ENCODE data around the gene LAMP2.

The LAMP2 gene

GRCh38 chrX:120428309-120428708 lies 40.8 kb downstream of the LAMP2 start:
- no peak for DNase-seq (ENCODE audit: extremely low read depth, low read depth)
- TF ChIP-seq CTCF (IDR thresholded peaks at IDR 0.05; ENCODE audit: low read depth, low read length) = no peak

GRCh38 chrX:120426599-120426998 lies 42.5 kb downstream of the LAMP2 start:
- no peak for TF ChIP-seq CTCF (IDR thresholded peaks at IDR 0.05; ENCODE audit: low read depth, low read length)
- no peak for DNase-seq (ENCODE audit: extremely low read depth, low read depth)

GRCh38 chrX:120419463-120419862 lies 49.6 kb downstream of the LAMP2 start:
- TF ChIP-seq CTCF (IDR thresholded peaks at IDR 0.05; ENCODE audit: low read depth, low read length) = no peak
- DNase-seq (ENCODE audit: extremely low read depth, low read depth) = no peak

GRCh38 chrX:120408168-120408567 lies 60.9 kb downstream of the LAMP2 start:
- no peak for DNase-seq (ENCODE audit: extremely low read depth, low read depth)

GRCh38 chrX:120406638-120407037 lies 62.5 kb downstream of the LAMP2 start:
- DNase-seq (ENCODE audit: extremely low read depth, low read depth) = no peak
- TF ChIP-seq CTCF (IDR thresholded peaks at IDR 0.05; ENCODE audit: low read depth, low read length) = no peak

More at GRCh38 chrX:120408168-120408567, 60.9 kb downstream of the LAMP2 start:
- no peak for TF ChIP-seq CTCF (IDR thresholded peaks at IDR 0.05; ENCODE audit: low read depth, low read length)

- no peak for TF ChIP-seq CTCF (IDR thresholded peaks at IDR 0.05; ENCODE audit: low read depth, low read length)
- no peak for DNase-seq (ENCODE audit: extremely low read depth, low read depth)
These were observed 66.7 kb downstream of the LAMP2 start for GRCh38 chrX:120402369-120402768.

- DNase-seq (ENCODE audit: extremely low read depth, low read depth) = no peak
- TF ChIP-seq CTCF (IDR thresholded peaks at IDR 0.05; ENCODE audit: low read depth, low read length) = no peak
These were observed 67.8 kb downstream of the LAMP2 start for GRCh38 chrX:120401301-120401700.
